Activated CD4-positive, alpha-beta T cell treated with anti-CD3 and anti-CD28 coated beads, Interleukin-10, Interleukin-2, amounts not matched to agents 100 ng/mL and 50 ng/mL, durations not matched to agents 16 hours and 8 hours (primary cell): ENCODE results near the gene PHLDA3.

ENCODE experiments used
- DNase-seq: peaks from one replicate; pipeline ENCODE4 v3.0.0-alpha.2; 2020

The PHLDA3 gene

DNA sequence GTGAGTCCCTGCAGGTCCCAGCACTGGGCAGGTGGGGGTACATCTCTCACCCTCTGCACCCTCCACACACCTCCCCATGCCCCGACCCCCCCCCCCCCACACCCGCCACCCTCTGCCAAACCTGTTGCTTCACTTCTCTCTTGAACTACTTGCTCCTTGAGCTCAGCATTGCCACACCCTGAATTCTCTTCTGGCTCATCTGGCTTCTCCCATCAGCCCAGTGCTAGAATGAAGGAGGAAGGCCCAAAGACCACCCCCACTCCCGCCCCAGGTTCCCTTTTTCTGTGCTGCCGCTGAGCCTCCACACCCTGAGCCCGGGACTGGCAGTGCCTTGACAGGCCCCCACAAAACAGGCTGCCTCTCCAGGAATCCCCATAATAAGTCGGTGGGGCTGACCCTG is 41.0 kb downstream of the PHLDA3 start:
- no peak for DNase-seq

- DNase-seq = no peak
These were observed 42.3 kb downstream of the PHLDA3 start for GRCh38 chr1:201426479-201427310.

GRCh38 chr1:201424146-201424545 is 44.8 kb downstream of the PHLDA3 start:
- DNase-seq = no peak

DNA sequence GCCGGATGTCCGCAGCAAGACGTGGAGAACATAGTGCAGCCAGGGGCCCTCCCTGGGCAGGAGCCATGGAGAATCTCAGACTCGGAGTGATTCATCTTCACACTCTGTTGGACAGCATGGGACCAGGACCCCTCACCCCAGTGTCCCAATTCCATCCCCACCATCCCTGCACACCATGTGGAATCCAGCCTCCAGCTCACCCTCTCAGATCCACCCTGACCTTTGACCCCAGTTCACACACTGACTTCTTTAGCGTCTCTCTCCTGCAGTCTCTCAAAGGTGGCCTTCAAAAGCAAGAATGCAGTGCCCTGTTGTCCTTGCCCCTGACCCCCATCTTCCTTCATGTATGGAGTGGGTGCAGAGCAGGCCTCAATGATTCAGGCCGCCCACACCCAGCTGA is 45.3 kb downstream of the PHLDA3 start:
- no peak for DNase-seq

DNA sequence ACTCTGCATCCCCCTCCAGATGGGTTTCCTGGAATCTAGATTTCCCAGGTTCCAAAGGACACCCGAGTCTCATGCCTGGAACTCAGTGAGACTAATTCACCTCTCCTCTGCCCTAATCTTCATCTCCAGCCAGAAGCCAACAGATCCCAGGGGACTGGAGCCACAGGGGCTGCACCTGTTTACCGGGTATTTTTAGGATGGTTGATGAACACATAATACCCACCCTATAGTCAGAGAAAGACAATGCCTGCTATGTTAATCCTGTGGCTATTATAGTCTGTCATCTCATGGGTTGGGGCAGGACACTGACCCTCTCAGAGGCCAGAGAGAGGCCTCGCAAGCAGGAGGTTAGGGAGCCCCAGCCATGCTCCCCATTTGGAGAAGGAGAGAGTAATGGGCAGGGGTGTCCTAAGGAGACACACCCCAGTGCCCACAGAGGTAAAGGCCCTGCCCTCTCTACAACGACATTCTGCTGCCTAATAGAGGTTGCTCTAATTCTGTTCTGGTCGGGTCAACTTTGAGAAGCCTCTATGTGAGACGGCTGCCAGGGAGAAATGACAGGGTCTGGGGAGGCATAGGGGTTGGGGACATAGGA is 46.5 kb downstream of the PHLDA3 start:
- DNase-seq = no peak

- DNase-seq = no peak
These were observed 47.0 kb downstream of the PHLDA3 start for GRCh38 chr1:201422026-201422425.

DNA sequence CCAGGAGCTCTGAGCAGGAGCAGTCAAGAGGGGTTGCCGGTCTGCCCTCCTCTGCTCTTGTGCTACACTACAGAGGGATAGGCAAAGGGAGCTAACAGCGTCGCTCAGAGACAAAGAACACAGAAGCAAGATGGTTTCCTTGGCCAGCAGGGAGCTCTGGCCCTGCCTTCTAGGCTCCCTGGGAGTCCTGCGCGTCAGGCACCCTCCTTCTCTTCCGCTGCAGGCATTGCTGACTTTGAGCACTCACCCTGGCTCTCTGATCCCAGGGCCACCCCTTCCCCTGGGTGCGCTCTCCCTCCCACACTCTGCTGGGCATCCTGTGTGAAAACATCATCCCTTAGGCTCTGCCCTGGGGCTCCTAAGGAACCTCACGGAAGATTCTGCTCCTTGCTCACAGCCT is 47.9 kb downstream of the PHLDA3 start:
- no peak for DNase-seq

DNA sequence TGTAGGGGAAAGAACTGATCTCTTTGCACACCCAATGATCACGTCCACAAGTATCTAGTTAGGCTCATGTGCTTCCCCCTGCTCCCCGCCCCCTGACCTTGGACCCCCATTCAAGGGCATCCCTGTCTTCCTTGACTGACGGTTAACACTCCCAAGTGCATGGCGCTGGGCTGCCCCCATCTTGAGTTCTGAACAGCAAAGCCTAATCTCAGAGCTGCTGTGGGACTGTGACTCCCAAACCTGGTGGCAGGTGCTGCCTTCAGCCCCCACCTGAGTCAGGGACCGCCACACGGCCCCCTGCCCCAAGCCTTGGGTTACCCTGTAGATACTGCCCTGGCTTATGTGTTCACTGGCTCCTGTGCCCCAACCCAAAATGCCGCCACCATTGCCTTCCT is 48.4 kb downstream of the PHLDA3 start:
- no peak for DNase-seq

DNA sequence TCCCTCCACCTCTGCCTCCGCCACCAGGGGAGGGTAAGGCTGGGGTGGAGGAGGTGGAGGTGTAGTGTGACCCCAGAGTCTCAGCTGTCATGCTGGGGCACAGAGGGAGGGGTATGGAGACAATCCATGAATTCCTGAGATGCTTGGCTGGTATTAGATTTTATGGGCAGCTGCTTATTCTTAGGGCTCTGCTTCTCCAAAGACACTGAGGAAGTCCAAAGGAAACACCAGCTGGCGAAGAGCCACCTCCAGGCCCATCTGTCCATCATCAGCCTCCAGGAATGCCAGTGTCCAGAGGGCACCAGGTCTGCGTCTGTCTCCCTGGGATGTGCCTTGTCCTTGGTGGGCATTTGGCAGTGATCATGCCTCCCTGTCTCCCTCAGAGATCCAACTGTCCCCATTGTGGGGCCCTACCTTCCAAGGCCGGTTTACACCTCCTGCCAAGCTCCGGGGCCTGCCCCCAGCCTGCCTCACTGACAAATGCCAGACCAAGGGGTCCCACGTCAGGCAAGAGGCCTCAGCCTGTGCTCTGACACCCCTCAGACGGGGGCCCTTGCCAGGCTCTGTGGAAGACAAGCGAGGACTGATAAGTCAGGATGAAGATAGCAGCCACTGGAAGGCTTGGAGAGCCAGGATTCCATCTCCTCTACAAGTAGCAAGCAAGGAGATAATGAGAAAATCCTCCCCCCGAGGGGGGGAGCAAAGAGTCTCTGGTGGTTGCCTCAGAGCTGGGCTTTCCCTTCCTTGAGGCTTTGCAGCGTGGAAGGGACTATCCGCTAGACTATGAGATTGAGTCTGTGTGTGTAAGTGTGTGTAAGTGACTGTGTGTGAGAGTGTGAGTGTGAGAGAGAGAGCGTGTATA is 49.0 kb downstream of the PHLDA3 start:
- no peak for DNase-seq

DNA sequence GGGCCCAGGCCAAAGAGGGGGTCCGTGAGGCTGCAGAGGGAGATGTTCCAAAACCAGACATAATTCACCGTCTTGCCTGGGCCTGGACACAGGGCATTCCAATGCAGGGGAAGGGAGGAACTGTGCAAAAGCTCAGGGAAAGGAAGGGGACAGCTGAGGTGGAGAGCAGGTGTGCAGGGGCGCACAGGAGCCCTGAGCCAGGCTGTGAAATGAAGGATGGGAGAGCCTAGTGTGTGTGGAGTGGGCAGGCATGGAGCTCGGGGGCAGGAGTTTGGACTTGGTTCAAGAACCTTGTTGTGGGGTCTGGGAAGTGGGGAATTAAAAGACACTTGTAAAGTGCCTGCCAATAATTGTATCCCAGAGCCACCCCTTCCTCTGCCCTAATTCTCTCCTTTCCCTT is 49.7 kb downstream of the PHLDA3 start:
- no peak for DNase-seq

GRCh38 chr1:201418461-201418860 is 50.5 kb downstream of the PHLDA3 start:
- no peak for DNase-seq
